GM21576 (cell line): ENCODE results near the gene PIWIL1.

ENCODE experiments used
- ATAC-seq: cut with Tn5 transposase; IDR thresholded peaks from one replicate; pipeline ENCODE4 v1.9.1; 2021; ENCODE audit warnings: mild to moderate bottlenecking, moderate library complexity; ENCODE audit not compliant: unreplicated experiment

The PIWIL1 gene

GRCh38 chr12:130372936-130373335 lies 35.2 kb downstream of the PIWIL1 start:
- ATAC-seq, result no peak

- ATAC-seq, result no peak
Measured at GRCh38 chr12:130374083-130374482, 36.4 kb downstream of the PIWIL1 start.

DNA sequence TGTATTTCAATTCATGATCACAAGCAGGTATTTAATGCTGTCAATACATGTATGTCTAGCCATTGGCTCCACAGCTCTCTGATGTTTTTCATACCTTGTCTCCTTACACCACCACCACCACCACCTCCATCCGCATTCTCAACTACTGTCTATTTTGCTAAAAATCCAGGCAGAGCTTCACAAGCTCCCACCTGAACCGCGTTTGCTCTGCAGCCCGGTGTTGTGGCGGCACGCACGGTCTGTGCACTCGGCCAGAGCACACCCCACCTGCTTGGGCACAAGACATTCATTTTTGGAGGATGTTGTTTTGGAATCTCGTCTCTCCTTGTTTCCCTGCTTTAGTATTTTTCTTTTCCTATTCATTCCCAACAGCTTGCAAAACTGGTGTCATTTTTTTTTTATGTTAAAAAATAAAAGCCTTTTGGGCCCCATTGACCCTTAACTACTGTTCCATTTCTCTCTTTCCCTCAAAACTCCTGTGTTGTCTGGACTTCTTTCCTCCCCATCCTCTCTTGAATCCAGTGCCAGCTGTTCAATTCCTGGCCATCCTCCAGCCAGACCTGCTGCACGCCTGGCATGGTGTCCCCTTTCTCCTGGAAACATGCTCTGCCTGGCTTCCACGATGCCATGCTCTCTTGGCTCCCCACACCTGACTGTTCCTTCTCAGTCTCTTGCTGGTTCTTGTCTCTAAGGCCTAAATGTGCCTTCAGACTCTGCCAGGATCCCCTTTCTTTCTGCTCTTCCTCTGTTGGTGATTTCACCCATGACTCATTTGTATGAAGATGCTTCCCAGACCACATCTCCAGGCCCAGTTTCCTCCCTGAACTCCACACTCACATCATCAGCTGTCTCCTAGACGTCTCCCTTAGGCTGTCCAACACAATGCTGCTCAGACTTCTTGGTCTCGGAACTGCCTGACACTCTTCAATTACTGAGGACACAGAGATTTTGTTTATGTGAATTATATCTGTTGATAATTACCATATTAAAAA lies 37.9 kb downstream of the PIWIL1 start:
- ATAC-seq, result no peak

GRCh38 chr12:130382818-130383217 lies 45.1 kb downstream of the PIWIL1 start:
- no peak for ATAC-seq

DNA sequence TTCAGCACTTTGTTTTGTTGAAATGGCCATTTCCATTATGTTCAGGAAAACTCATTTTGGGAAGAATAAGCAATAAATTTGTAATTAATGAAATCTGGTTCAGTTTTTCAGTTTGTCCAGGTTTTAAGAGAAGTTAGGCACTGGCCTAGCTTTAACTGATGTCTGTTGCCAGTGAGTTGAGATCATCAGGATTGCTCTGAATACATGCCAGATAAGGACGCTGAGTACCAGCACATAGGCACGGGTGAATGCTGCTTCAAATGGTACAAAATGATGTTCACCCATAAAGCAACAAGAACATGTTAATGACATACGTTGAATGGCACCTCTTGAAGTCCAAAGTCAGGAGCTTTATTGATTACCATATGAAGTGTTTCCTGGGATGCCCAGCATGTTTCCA lies 46.5 kb downstream of the PIWIL1 start:
- no peak for ATAC-seq

DNA sequence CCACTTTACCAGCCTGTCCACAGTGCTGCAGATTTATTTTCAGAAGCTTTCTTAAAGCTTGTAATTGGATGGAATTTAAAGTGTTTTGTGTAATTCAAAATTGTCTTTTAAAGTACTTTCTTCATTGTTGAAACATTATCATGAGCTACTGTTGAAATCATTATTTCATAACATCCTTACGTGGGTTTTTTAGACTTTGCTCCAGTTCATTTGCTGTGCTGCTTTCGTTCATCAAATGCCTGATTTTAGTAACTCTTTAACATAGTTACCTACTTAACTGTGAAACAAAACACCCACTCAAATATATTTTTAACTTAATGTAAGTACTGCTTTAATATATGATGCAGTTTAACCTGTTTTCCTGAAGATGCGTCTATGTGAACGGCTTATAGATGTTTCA lies 47.5 kb downstream of the PIWIL1 start:
- ATAC-seq, result no peak

DNA sequence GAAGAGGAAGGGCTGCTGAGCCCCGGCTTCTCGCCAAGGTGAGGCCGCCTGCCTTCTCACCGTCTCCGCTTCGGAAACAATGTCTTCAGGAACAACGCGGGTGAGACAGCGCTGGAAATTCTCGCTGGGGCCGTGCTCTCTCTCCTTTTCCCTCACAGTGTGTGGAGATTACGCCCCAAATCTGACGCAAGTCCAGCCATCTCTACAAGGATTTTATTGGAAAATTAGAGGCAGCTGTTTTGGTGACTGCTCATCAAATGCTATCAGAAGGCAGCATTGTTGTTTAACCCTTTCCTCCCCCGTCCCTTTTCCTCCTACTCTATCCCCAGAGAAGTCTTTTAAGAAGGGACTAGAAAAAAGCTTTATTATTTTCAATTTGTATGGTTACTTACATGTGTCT lies 53.5 kb downstream of the PIWIL1 start:
- ATAC-seq, result no peak

DNA sequence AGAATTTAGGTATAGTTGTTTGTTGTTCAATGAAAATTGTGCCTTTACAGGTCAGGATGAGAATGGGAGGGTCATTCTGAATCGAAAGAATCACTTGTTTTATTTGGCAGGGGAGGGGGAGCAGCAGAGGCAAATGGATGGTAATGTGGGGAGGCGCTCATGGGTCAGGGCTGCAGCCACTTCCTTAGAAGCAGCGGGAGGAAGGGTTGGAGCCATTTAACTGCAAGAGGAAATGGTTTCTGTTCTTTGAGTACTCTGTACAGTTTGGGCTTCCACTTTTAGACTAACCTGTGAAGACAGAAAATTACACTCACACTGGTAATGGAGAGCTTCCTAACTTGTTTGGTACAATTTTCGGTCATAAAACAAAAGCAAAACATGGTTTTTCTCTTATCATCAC lies 57.2 kb downstream of the PIWIL1 start:
- no peak for ATAC-seq

DNA sequence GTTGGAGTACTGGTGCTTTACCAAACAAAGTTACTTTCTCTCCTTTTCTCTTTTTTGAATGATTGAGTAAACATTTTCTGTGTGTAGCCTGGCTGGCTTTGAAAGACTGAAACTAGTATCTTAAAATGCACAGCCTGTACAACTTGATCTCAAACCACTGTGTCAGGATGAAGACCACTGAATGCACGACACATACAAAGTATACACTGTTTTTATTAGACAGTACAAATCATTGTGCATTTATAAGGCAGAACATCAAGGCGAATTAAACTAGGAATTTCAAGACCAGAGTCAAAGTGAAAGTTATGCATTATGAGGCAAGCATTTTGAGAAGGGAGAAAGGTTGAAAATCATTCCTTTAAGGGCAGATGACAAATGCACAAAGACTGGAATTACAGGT lies 59.0 kb downstream of the PIWIL1 start:
- ATAC-seq, result no peak

DNA sequence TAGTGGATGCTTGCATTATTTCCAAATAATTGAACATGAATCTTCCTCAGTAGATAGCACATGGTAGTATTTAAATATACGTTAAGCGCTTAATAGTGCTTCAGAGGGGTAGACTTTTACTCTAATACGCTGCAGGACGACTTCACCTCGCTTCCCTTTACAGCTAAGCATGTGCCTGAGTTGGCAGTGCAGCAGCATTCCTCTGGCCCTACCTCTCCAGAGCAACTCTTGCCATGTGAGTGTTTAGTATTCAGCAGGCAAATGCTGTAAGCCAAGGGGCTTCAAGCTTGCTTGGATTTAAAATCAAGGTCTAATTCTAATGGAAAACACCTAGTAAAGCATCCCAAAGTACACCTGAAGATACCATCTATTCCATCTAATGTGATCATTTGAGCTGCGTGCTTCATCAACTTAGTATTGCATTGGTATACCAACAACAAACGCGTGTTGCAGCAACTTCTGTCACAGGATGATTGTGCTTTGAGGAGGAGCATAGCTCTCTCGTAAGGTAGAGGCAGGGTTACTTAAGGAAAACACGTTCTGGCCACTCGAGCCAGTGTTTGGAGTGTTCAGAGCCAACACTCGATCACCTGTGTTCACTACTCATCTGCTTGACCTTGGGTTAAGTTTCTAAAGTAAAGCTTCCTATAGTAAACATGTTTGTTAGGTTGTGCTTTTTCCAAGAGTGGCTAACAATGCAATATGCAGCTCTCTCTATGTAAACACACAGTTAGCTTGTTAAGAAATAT lies 60.6 kb downstream of the PIWIL1 start:
- ATAC-seq, result no peak

DNA sequence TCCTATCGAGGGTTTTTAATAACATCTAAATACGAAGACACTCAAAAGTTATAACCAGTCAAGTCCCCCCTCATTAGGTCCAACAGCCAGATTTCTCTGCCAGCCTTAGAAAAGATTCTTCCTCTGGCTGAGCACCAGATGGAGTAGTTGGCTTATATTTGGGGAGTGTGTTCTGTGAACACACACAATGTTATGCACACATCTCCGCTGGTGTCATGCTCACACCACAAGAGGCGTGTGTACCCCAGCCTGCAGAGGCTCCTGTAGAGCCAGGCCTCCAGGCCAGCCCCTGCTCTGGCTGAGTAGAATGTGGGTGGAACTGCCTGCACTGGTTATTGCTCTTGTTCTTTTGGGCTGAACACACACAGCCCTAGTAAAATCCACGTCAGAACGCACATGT lies 64.0 kb downstream of the PIWIL1 start:
- no peak for ATAC-seq

- no peak for ATAC-seq
Measured at GRCh38 chr12:130405332-130405731, 67.6 kb downstream of the PIWIL1 start.

DNA sequence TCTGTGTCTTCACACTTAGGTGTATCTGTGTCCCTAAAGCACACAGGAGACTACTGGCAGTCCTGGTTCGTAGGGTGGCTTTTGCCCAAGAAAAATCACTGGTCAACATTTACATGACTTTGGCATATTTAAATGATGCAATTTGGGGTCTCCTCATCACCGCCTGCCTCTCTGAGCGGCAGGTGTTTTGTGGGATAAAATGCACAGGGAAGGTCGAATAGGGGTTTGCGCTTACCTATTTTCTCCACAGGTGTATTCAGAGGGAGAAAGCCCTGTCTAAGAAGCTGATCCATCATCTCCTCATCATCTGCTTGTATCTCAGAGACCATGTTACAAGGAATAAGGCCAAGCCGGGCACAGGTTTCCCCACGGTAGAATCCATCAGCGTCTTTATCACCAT lies 74.7 kb downstream of the PIWIL1 start:
- ATAC-seq, result no peak

GRCh38 chr12:130413909-130414308 lies 76.2 kb downstream of the PIWIL1 start:
- ATAC-seq, result no peak

GRCh38 chr12:130414381-130414780 lies 76.7 kb downstream of the PIWIL1 start:
- no peak for ATAC-seq

GRCh38 chr12:130418251-130418650 lies 80.6 kb downstream of the PIWIL1 start:
- no peak for ATAC-seq

GRCh38 chr12:130419116-130419515 lies 81.4 kb downstream of the PIWIL1 start:
- no peak for ATAC-seq

DNA sequence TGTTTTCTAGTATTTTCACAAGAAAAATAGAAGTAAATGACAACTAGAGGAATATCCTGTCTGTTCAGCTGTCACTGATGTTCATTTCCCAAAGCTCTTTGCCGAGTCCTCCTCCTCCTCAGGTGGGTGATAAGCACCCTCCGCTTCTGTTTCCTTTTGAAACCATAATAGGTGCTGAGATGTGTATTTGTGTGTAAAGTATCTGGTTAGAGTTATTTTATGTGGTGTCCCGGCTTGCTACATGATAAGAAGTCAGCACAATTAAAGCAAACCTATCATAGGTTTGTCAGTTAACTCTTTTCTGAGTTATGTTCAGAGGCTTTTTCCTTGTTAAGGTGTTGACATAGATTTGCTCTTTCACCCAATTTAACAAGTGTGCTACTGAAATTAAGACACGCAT lies 82.4 kb downstream of the PIWIL1 start:
- no peak for ATAC-seq

DNA sequence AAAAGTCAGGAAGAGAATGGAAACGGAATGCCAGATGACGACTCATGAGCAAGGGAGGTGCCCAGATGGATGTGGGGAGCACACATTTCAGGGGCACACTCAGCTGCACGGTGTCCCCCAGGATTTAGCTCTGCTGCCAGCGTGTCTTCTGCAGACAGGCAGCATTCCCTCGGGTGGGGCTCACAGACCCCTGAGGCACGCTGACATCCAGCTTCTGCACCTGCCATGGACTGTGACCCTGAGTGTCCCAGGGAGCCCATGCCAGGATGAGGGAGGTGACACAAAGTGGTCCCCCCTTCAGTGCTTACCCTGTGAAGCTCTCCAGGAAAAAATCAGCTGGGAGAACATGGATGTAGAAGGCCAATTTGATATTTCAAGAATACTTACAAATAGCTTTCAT lies 84.2 kb downstream of the PIWIL1 start:
- no peak for ATAC-seq
